ENCODE measurements around the gene ATP8B1.
"Not testable (repeated sequence)": the region's sequence is repeated elsewhere in the genome, so short reads cannot be mapped to it uniquely, and the experiment has no call there.

Gene ATP8B1

GRCh38 chr18:57660961-57661360 is 142.2 kb downstream of the ATP8B1 start:
- DNase-seq (ENCODE audit: low read depth): no peak

GRCh38 chr18:57659460-57660102 is 143.5 kb downstream of the ATP8B1 start:
- no peak for DNase-seq (ENCODE audit: low read depth)

GRCh38 chr18:57657542-57657941 is 145.6 kb downstream of the ATP8B1 start:
- no peak for DNase-seq (ENCODE audit: low read depth)

- DNase-seq (ENCODE audit: low read depth): no peak
Measured at GRCh38 chr18:57655740-57656139, 147.4 kb downstream of the ATP8B1 start.

- no peak for DNase-seq (ENCODE audit: low read depth)
Measured at GRCh38 chr18:57651914-57652313, 151.2 kb downstream of the ATP8B1 start.

GRCh38 chr18:57649556-57650500 is 153.3 kb downstream of the ATP8B1 start:
- peak; percentile 53 for DNase-seq (ENCODE audit: low read depth)

- no peak for DNase-seq (ENCODE audit: low read depth)
Measured at GRCh38 chr18:57648414-57648813, 154.7 kb downstream of the ATP8B1 start.

GRCh38 chr18:57644540-57644939 is 158.6 kb downstream of the ATP8B1 start:
- DNase-seq (ENCODE audit: low read depth): no peak

- DNase-seq (ENCODE audit: low read depth): not testable (repeated sequence)
Measured at GRCh38 chr18:57643726-57644125, 159.4 kb downstream of the ATP8B1 start.

GRCh38 chr18:57642462-57642861 is 160.7 kb downstream of the ATP8B1 start:
- DNase-seq (ENCODE audit: low read depth): not testable (repeated sequence)

GRCh38 chr18:57640749-57641148 is 162.4 kb downstream of the ATP8B1 start:
- DNase-seq (ENCODE audit: low read depth): no peak

- DNase-seq (ENCODE audit: low read depth): no peak
Measured at GRCh38 chr18:57640236-57640635, 162.9 kb downstream of the ATP8B1 start.

- no peak for DNase-seq (ENCODE audit: low read depth)
Measured at GRCh38 chr18:57635003-57635822, 167.9 kb downstream of the ATP8B1 start.

- DNase-seq (ENCODE audit: low read depth): no peak
Measured at GRCh38 chr18:57631697-57632096, 171.4 kb downstream of the ATP8B1 start.

- no peak for DNase-seq (ENCODE audit: low read depth)
Measured at GRCh38 chr18:57630754-57631595, 172.1 kb downstream of the ATP8B1 start.

- DNase-seq (ENCODE audit: low read depth): peak; percentile 61
Measured at GRCh38 chr18:57630002-57630753, 172.9 kb downstream of the ATP8B1 start.

GRCh38 chr18:57629422-57629821 is 173.7 kb downstream of the ATP8B1 start:
- DNase-seq (ENCODE audit: low read depth): no peak

GRCh38 chr18:57627488-57627887 is 175.6 kb downstream of the ATP8B1 start:
- DNase-seq (ENCODE audit: low read depth): no peak

GRCh38 chr18:57624988-57625387 is 178.1 kb downstream of the ATP8B1 start:
- no peak for DNase-seq (ENCODE audit: low read depth)

- DNase-seq (ENCODE audit: low read depth): no peak
Measured at GRCh38 chr18:57621246-57621604, 181.9 kb downstream of the ATP8B1 start.

- DNase-seq (ENCODE audit: low read depth): no peak
Measured at GRCh38 chr18:57619876-57620275, 183.2 kb downstream of the ATP8B1 start.

Measured in HS-5 (cell line).